Endothelial cell of umbilical vein (primary cell): ENCODE measurements around the gene IPO11. TPM values are rescaled to one million over a fixed set of nuclear protein-coding genes. Genes with fewer than 3 reads are reported as not detected.
"Not testable (repeated sequence)": the region's sequence is repeated elsewhere in the genome, so short reads cannot be mapped to it uniquely, and the experiment has no call there.

Experiments used
- BruUV-seq: library from RNA; stranded (reverse); fragments of 400-500 nt; replicated peaks from 2 replicates; lab custom pipeline; 2021; lab: Mats Ljungman, UMichigan
- CTCF ChIA-PET: fragments of 300-600, 350-600 bp; sonication (Branson Sonifier 250); formaldehyde crosslinking; loops from one replicate; lab custom pipeline; 2021; ENCODE audit warnings: antibody characterized with exemption, inconsistent platforms; lab: Charles Lee
- POLR2A ChIA-PET: fragments of 300-600, 350-600 bp; sonication (Branson Sonifier 250); formaldehyde crosslinking; loops from one replicate; lab custom pipeline; 2021; ENCODE audit warnings: antibody characterized with exemption, inconsistent platforms; lab: Charles Lee
- DNase-seq: peaks from one replicate; pipeline ENCODE4 v3.0.0-alpha.2; 2011; ENCODE audit warnings: low read depth, low spot score
- FAIRE-seq: peaks from 2 replicates; lab custom pipeline; 2011; peaks lifted over from hg19 to GRCh38; lab: Jason Lieb, UNC
- H2AFZ ChIP-seq: 2 replicates; pipeline ENCODE4 v1.6.0; 2012; ENCODE audit warnings: low read depth, low read length, control low read depth, inconsistent platforms
- H3K27ac ChIP-seq: 2 replicates; pipeline ENCODE4 v1.5.1; 2011; ENCODE audit warnings: low read depth, mild to moderate bottlenecking, control low read depth, low read length, moderate library complexity; ENCODE audit not compliant: insufficient read depth
- H3K27me3 ChIP-seq, 2 experiments: 2 replicates each; pipeline versions ENCODE4 v1.6.0 to v1.6.1; 2011; ENCODE audit warnings: low read length in 2 of 2, mixed read lengths in 1 of 2; ENCODE audit not compliant: control insufficient read depth in 2 of 2, insufficient read depth in 2 of 2
- H3K36me3 ChIP-seq, 2 experiments: 2 replicates in 1 of 2; 3 replicates in 1 of 2; pipeline ENCODE4 v1.5.1; 2011; ENCODE audit warnings: low read length in 2 of 2, mild to moderate bottlenecking in 1 of 2, moderate library complexity in 1 of 2; ENCODE audit not compliant: control insufficient read depth in 2 of 2, insufficient read depth in 2 of 2; ENCODE audit errors: extremely low read depth in 1 of 2
- H3K4me1 ChIP-seq: 3 replicates; pipeline ENCODE4 v1.5.1; 2011; ENCODE audit warnings: mild to moderate bottlenecking, low read length; ENCODE audit not compliant: control insufficient read depth, insufficient read depth; ENCODE audit errors: extremely low read depth
- H3K4me2 ChIP-seq: 2 replicates; pipeline ENCODE4 v1.6.1; 2011; ENCODE audit warnings: low read length, control low read depth, mixed read lengths; ENCODE audit not compliant: insufficient read depth
- H3K4me3 ChIP-seq, 3 experiments: fragments of 200-600 bp in 1 of 3; sonication (generic), shearing (Covaris generic) in 1 of 3; replicated peaks in 1 of 3; 2 replicates each; pipeline ENCODE4 v1.5.1; 2011 to 2016; ENCODE audit warnings: control low read depth in 3 of 3, low read length in 3 of 3, mild to moderate bottlenecking in 2 of 3, inconsistent platforms in 1 of 3, low read depth in 1 of 3, moderate library complexity in 1 of 3; ENCODE audit not compliant: insufficient read depth in 1 of 3
- H3K79me2 ChIP-seq: 2 replicates; pipeline ENCODE4 v1.6.0; 2012; ENCODE audit warnings: low read length, inconsistent platforms; ENCODE audit not compliant: control insufficient read depth, insufficient read depth
- H3K9ac ChIP-seq: replicated peaks from 2 replicates; pipeline ENCODE3; 2011; ENCODE audit warnings: low read length, control low read depth; ENCODE audit not compliant: insufficient read depth; ENCODE audit errors: extremely low read depth
- H3K9me1 ChIP-seq: replicated peaks from 3 replicates; pipeline ENCODE4 v1.6.0; 2011; ENCODE audit warnings: mild to moderate bottlenecking, low read length; ENCODE audit not compliant: control insufficient read depth, insufficient read depth; ENCODE audit errors: extremely low read depth
- H3K9me3 ChIP-seq: replicated peaks from 2 replicates; pipeline ENCODE4 v1.5.1; 2012; ENCODE audit warnings: low read length, inconsistent platforms; ENCODE audit not compliant: control insufficient read depth, insufficient read depth
- H4K20me1 ChIP-seq: replicated peaks from 2 replicates; pipeline ENCODE3; 2011; ENCODE audit warnings: mild to moderate bottlenecking, low read length; ENCODE audit not compliant: control insufficient read depth, insufficient read depth; ENCODE audit errors: extremely low read depth
- FOS ChIP-seq: IDR thresholded peaks from 2 replicates; pipeline ENCODE4 v1.6.1; 2011; ENCODE audit warnings: mild to moderate bottlenecking, low read length, moderate library complexity, borderline replicate concordance; ENCODE audit not compliant: insufficient read depth
- GATA2 ChIP-seq: IDR thresholded peaks from 2 replicates; pipeline ENCODE4 v1.7.0; 2011; ENCODE audit warnings: low read depth, mild to moderate bottlenecking, moderate library complexity, mixed read lengths, low read length; ENCODE audit not compliant: insufficient read length, insufficient read depth
- JUN ChIP-seq: IDR thresholded peaks from 2 replicates; pipeline ENCODE4 v1.6.1; 2011; ENCODE audit warnings: borderline replicate concordance, low read depth; ENCODE audit not compliant: insufficient read length, insufficient read depth
- MYC ChIP-seq: IDR thresholded peaks from one replicate; pipeline ENCODE4 v1.6.1; 2011; ENCODE audit warnings: mild to moderate bottlenecking, low read depth, low read length
- POLR2A ChIP-seq: IDR thresholded peaks from 2 replicates; pipeline ENCODE4 v1.6.1; 2012; ENCODE audit warnings: low read depth, mild to moderate bottlenecking, control low read depth, low read length
- dilution Hi-C: fragments of 300-500 bp; cut with MboI; formaldehyde crosslinking; loops from one replicate; pipeline ENCODE4 v1.15.0; 2019; ENCODE audit warnings: low sequenced_read_pairs; ENCODE audit not compliant: extremely low pct_ligation_motif_present
- intact Hi-C: fragments of 100-400 bp; cut with micrococcal nuclease; formaldehyde crosslinking; loops from one replicate; pipeline ENCODE4 v1.10.0; 2022
- polyA plus RNA-seq, 4 experiments: library from polyadenylated mRNA; depleted of rRNA in 3 of 4; stranded (reverse) in 3 of 4; unstranded in 1 of 4; fragments of >200 nt; gene quantifications; 2 replicates each; pipeline versions ENCODE4 v1.2.1 to v1.2.3, GENCODE V29; 2011 to 2012; ENCODE audit warnings: missing spikeins in 1 of 4
- total RNA-seq: library from RNA; stranded (reverse); gene quantifications from 2 replicates; pipeline ENCODE4 v1.2.3, GENCODE V29; 2021
- TF ChIP-seq, protein P1 (sequence below): IDR thresholded peaks from 2 replicates; pipeline ENCODE4 v1.6.1; 2011; ENCODE audit not compliant: insufficient read depth, insufficient read length
- TF ChIP-seq, protein P2 (sequence below), 2 donors: IDR thresholded peaks; 1 replicate in 1 of 2; 2 replicates in 1 of 2; pipeline ENCODE4 v1.5.1; 2011; ENCODE audit warnings: low read length in 2 of 2, mild to moderate bottlenecking in 2 of 2, moderate library complexity in 2 of 2, control low read depth in 1 of 2, inconsistent platforms in 1 of 2, low read depth in 1 of 2; ENCODE audit not compliant: insufficient read depth in 1 of 2; ENCODE audit errors: extremely low read depth in 1 of 2

Gene IPO11
- total and polyA plus RNA-seq, 2 donors (not counting 3 experiments of a cell fraction or from before 2014, with no cell fraction given) = 38.5 to 80.9 TPM

DNA sequence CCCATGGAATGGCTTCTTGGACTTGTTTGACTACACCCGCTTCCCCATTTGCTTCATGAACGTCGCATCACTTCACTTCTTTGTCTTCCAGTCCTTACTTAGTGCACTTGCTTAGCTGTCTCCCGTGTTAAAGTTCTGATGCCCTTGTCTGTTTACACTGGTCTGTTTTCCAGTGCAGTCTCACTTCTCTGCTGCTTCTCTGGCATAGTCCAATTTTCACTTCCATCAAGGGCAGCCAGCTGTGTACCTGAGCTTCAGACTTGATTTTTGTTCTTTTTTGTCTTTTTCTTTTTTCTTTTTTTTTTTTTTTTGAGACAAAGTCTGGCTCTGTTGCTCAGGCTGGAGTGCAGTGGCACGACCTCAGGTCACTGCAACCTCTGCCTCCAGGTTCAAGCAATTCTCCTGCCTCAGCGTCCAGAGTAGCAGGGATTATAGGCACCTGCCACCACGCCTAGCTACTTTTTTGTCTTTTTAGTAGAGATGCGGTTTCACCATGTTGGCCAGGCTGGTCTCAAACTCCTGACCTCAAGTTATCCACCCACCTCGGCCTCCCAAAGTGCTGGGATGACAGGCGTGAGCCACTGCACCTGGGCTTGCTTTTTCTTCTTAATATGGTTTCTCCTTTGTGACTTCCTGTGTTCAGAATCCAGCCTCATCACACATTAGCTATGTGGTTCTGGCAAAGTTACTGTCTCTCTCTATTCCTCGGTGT, 241.5 kb downstream of the IPO11 start:
- Histone ChIP-seq H3K27me3 (no peaks in the 10 kb centered on the region), H3K27ac (no peak overlapping the region), H3K36me3 (no peaks in the 10 kb centered on the region), H4K20me1 (no peaks in the 10 kb centered on the region), H3K9me1 (no peaks in the 10 kb centered on the region), H3K4me3 (no peak overlapping the region), H3K9me3 (no peaks in the 10 kb centered on the region), H3K4me2 (peak overlapping the region; percentile 18), H2AFZ (no peak overlapping the region), H3K9ac (no peak overlapping the region), H3K79me2 (no peaks in the 10 kb centered on the region), H3K4me1 (peaks cover 10% of the 10 kb centered on the region)
- CTCF ChIA-PET = interaction anchor here (1.6 kb wide), 1 partner anchor 194 kb away, joined by 8 read pairs; no protein-coding TSS in a partner anchor
- TSS peak; percentile 8 for BruUV-seq
- DNase-seq (no peak), FAIRE-seq (no peak)
- TF ChIP-seq, protein P1, sequence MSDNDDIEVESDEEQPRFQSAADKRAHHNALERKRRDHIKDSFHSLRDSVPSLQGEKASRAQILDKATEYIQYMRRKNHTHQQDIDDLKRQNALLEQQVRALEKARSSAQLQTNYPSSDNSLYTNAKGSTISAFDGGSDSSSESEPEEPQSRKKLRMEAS = no peak
- TF ChIP-seq MYC = no peak
- TF ChIP-seq, protein P2, sequence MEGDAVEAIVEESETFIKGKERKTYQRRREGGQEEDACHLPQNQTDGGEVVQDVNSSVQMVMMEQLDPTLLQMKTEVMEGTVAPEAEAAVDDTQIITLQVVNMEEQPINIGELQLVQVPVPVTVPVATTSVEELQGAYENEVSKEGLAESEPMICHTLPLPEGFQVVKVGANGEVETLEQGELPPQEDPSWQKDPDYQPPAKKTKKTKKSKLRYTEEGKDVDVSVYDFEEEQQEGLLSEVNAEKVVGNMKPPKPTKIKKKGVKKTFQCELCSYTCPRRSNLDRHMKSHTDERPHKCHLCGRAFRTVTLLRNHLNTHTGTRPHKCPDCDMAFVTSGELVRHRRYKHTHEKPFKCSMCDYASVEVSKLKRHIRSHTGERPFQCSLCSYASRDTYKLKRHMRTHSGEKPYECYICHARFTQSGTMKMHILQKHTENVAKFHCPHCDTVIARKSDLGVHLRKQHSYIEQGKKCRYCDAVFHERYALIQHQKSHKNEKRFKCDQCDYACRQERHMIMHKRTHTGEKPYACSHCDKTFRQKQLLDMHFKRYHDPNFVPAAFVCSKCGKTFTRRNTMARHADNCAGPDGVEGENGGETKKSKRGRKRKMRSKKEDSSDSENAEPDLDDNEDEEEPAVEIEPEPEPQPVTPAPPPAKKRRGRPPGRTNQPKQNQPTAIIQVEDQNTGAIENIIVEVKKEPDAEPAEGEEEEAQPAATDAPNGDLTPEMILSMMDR (IDR thresholded peaks at IDR 0.05; ENCODE audit: extremely low read depth in 1 of 2, insufficient read depth in 1 of 2, low read depth in 1 of 2, low read length in 2 of 2) = no peak
- no peak for TF ChIP-seq GATA2
- TF ChIP-seq JUN = no peak
- TF ChIP-seq FOS = no peak
- TF ChIP-seq POLR2A = no peak
- POLR2A ChIA-PET = interaction anchor here (0.6 kb wide), 1 partner anchor 75 kb away, joined by 3 read pairs; the partner anchor contains the start of gene LRRC70
- intact Hi-C loops (no loop called here), dilution Hi-C loops (no loop called here)

DNA sequence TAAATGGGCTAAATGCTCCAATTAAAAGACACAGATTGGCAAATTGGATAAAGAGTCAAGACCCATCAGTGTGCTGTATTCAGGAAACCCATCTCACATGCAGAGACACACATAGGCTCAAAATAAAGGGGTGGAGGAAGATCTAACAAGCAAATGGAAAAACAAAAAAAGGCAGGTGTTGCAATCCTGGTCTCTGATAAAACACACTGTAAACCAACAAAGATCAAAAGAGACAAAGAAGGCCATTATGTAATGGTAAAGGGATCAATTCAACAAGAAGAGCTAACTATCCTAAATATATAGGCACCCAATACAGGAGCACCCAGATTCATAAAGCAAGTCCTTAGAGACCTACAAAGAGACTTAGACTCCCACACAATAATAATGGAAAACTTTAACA, 245.2 kb downstream of the IPO11 start:
- H2AFZ ChIP-seq, DNase-seq, H3K27ac ChIP-seq, intact Hi-C loops, dilution Hi-C loops, H3K27me3 ChIP-seq, H3K4me3 ChIP-seq, H3K36me3 ChIP-seq, H3K4me2 ChIP-seq, H3K9me3 ChIP-seq, H4K20me1 ChIP-seq, H3K79me2 ChIP-seq, H3K4me1 ChIP-seq, POLR2A ChIA-PET, FAIRE-seq, H3K9me1 ChIP-seq, H3K9ac ChIP-seq, CTCF ChIA-PET, BruUV-seq: not testable (repeated sequence)
